Renal cortex interstitium (tissue), 11 donors: ENCODE results near the gene AUTS2. TPM values are rescaled to one million over a fixed set of nuclear protein-coding genes. Genes with fewer than 3 reads are reported as not detected.

Source experiments
- DNase-seq, 11 donors: peaks; one replicate each; pipeline ENCODE4 v3.0.0-alpha.2; 2013; ENCODE audit warnings: low read depth in 9 of 11, low spot score in 4 of 11; ENCODE audit errors: extremely low read depth in 1 of 11
- polyA plus RNA-seq, 3 donors: library from polyadenylated mRNA; unstranded; fragments of 120-200 nt; gene quantifications; one replicate each; pipeline ENCODE4 v1.2.1, GENCODE V29; 2013; ENCODE audit not compliant: insufficient read length in 3 of 3

Gene AUTS2
- polyA plus RNA-seq, 3 donors, result 78.0 to 102 (median 90.7) TPM

DNA sequence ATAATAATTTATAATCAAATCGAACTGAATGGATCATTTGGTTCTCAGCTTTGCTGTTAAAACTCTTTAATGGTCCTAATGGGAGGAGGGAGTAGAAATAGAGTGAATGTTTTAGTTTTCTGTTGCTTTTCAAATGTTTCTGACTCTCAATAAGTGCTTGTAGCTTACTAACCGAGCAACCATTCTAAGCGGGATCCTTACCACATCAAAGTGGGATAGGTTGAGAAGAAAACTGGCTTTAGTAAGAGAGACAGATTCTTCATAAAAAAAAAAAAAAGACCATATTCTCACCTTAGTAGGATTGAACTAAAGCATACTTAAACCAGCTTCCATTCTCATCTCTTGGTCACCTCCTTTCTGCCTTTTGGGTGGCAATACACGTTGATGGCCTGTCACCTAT is 584.2 kb downstream of the AUTS2 start:
- no peak for DNase-seq

DNA sequence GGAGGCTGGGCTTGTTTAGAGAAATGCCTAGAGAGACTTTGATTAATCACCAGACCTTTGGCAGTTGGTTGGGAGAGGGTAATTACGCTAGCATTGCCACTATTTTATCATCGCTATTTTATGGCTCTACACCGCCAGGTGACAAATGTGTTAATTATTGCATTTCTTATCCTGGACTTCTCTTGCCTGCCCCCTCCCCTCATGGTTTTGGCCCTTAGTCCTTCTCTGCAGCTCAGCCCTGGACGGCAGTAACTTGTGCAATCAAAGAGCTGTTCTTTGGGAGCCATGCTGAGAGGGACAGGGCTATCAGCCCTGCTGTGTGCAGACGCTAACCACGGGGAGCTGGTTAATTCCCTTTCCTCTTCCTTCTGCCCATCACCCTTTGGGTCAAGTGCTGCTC is 585.0 kb downstream of the AUTS2 start:
- DNase-seq, result peak in 7 of 11 donors; percentile 0 to 36 (median 15)

GRCh38 chr7:70188901-70189650 is 590.8 kb downstream of the AUTS2 start:
- DNase-seq, result no peak

- DNase-seq, result no peak
Observed at GRCh38 chr7:70189776-70190175, 591.5 kb downstream of the AUTS2 start.

DNA sequence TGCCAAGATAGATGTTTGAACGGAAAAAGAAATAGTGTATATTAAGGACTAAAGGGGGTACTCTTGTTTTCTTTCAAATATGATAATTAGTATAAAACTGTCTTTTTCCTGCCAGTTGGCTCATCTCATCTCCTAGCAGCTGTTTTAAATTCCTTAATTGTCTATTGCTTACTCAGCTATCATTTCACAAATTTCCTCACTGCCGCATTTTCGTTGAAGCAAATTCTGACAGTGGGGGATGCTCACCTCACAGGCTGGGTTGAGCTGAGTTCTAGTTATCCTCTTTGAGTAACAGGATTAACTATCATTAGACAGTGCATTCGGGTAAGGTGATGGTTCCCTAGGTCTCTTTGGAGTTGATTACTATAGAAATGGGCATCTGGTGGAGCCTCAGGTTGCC is 592.0 kb downstream of the AUTS2 start:
- DNase-seq, result no peak

DNA sequence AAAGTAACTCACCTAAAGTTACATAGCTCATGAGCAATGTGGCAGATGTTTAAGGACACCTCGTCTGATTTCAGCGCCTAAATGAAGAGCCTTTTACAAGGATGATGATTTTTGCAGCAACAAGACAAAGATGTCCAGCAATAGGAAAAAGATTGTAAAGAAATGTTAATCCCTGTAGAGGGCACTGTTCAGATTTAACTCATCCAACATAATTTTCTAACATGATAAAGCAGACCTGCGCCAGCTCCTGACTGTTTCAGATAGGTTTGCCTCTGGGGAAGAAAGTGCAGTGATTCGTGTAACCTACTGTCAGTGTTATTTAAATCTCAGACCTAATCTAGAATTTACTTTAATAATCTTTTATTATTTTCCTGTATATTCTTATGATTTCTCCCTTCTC is 595.2 kb downstream of the AUTS2 start:
- DNase-seq, result no peak

DNA sequence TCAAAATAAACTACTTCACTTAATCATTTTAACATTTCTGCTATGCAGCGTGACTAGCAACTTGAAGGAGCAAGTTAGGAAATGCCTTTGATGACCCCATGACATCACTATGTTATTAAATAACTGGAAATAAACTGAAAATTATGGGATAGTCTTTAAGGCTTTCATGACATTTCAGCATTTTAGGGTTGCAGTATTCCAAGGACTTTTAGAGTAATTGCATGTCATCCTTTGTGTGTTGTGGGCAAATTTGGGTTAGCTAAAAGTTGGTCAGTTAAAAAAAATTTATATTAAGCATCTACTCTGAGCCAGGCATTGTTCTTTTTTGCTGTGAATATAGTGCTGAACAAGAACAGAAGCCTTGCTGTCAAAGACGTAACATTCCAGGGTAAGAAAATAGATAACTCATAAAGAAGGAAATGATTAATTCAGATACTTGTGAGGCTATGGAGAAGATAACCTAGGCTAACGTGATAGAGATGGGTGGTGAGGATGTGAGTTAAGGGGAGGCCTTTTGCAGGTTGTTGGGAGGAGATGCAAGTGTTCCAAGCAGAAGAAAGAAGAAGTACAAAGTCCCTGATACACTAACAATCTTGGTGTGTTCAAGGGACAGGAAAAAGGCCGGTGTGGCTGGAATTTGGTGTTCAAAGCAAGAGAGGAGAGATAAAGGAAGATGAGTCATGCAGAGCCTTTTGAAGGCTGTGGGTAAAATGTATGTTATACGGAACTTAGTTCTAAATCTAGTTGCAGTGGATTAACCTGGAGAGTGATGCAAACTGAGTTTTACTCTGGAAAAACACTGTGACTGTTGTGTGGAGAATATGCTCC is 610.2 kb downstream of the AUTS2 start:
- DNase-seq, result peak in 2 of 11 donors; percentile 6 to 15

- no peak for DNase-seq
Observed at GRCh38 chr7:70210200-70210935, 612.1 kb downstream of the AUTS2 start.

DNA sequence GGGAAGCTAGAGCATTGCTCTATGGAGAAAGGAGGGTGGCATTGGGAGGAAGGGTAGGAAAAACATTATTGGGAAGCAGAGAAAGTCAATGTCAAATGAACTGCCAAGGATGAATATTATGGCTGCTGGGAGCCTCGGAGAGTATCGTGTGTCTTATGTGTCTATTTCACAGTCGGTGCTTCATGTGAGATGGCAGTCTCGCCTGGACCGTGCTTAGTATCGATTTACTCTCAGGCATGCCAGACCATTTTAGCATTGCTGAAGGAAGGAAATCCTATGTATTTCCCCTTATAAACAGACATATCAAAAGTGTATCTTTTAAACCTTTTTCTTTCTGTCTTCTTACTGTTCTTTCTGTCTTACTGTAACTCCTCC is 612.6 kb downstream of the AUTS2 start:
- DNase-seq, result peak in 1 of 11 donors; percentile 2

- DNase-seq, result no peak
Observed at GRCh38 chr7:70212281-70212680, 614.0 kb downstream of the AUTS2 start.

DNA sequence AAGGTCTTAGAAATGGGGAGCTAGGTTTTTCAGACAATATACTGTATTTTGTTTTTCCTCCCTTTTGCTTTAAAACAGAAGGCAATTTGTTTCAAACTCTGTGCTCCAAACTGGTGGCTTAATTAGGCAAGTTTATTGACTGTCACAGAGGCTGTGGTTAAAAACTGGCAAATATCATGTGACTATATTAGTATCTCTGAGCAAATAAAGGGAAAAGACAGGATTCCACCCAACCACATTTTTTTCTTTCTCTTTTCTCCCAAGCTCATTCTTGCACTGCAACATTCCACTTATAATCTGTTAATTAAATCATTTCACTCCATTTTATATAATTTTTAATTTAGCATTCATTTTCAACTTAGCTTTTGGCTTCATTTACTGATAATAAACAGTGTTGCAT is 615.8 kb downstream of the AUTS2 start:
- DNase-seq, result no peak

DNA sequence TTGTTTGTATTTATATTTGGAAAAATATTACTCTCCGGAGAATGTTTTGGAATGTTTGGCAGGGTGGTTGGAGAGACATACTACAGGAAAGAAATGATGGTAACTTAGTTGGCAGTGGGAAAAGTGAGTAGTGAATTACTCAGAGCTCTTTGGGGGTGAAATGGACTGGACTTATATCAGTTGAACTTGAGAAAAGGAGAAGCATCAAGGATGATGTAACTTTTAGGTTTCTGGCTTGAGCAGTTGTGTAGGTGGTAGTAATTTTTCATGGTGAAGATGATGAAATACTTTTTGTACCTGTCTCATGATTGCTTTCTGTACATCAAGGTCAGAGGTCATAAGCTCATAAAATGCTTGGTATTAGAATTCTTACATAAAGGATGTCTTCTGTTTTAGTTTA is 617.2 kb downstream of the AUTS2 start:
- no peak for DNase-seq

DNA sequence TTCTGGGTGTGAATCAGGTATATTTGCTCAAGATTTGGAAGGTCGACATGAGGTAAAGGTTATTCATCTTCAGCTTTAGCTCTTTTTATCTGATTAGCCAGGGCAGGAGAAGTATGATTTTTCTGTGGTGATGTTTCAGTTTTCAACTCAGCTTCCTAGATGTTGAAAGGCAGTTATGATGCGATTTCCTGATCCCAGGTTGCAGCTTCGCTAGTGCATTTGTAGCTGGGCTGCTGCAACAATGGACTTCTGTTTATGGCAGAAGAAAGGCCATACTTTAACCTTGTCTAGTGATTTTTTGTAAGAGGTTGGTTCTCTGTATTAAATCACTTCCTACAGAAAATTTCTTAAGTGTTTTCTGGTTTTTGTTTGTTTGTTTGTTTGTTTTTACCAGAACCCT is 619.3 kb downstream of the AUTS2 start:
- no peak for DNase-seq

DNA sequence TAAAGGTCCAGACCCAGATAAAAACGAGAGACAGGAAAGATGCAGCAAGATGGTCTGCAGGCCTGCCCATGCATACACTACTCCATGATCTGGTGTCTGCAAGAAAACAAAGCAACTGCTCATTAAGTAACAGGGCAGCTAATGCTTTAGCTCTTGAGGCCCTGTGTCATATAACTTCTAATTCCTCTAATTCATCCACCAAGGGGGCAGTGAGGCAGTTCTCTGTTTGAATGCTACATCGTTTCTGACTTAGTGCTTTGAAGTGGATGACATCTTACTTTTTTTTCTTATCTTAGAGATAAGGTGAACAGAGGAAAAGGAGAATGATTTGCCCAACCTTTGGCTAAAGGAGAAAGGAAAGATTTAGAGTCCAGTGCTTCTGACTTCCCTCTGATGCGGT is 619.7 kb downstream of the AUTS2 start:
- no peak for DNase-seq

GRCh38 chr7:70219061-70219460 is 620.8 kb downstream of the AUTS2 start:
- no peak for DNase-seq

- no peak for DNase-seq
Observed at GRCh38 chr7:70229242-70229641, 631.0 kb downstream of the AUTS2 start.

GRCh38 chr7:70230761-70231160 is 632.5 kb downstream of the AUTS2 start:
- no peak for DNase-seq

GRCh38 chr7:70233776-70234175 is 635.5 kb downstream of the AUTS2 start:
- DNase-seq, result no peak

- no peak for DNase-seq
Observed at GRCh38 chr7:70237256-70237655, 639.0 kb downstream of the AUTS2 start.
